IMR-90 (cell line): Measurements from ENCODE around the gene HJURP. TPM values are rescaled to one million over a fixed set of nuclear protein-coding genes. Genes with fewer than 3 reads are reported as not detected.

ENCODE experiments used
- ATAC-seq: fragments of 200-7000 bp; cut with Tn5 transposase; 2 replicates; pipeline ENCODE4 v1.9.1; 2020; ENCODE audit warnings: low read depth, mild to moderate bottlenecking, moderate library complexity
- BruUV-seq: library from RNA; stranded (reverse); fragments of 400-500 nt; replicated peaks from 2 replicates; lab custom pipeline; 2021; lab: Mats Ljungman, UMichigan
- CTCF ChIA-PET: fragments of 300-600 bp; formaldehyde crosslinking; extraction: SDS; loops from one replicate; lab custom pipeline; 2021; ENCODE audit warnings: antibody characterized with exemption; lab: Yijun Ruan, JAX
- POLR2A ChIA-PET: fragments of 300-600 bp; sonication (Branson Sonifier 250); formaldehyde crosslinking; loops from one replicate; lab custom pipeline; 2022; ENCODE audit warnings: antibody characterized with exemption; ENCODE audit not compliant: unreplicated experiment; lab: Charles Lee
- DNase-seq: peaks from one replicate; pipeline ENCODE4 v3.0.0; 2013
- H2AFZ ChIP-seq: replicated peaks from 2 replicates; pipeline ENCODE3; 2013; ENCODE audit warnings: low read length, mild to moderate bottlenecking; ENCODE audit not compliant: poor library complexity
- H2AK5ac ChIP-seq: 2 replicates; pipeline ENCODE4 v1.6.1; 2013; ENCODE audit warnings: low read depth, low read length, inconsistent platforms
- H2AK9ac ChIP-seq: replicated peaks from 2 replicates; pipeline ENCODE3; 2013; ENCODE audit warnings: mild to moderate bottlenecking, low read depth, low read length, moderate library complexity; ENCODE audit not compliant: poor library complexity
- H2BK120ac ChIP-seq: 2 replicates; pipeline ENCODE4 v1.6.1; 2013; ENCODE audit warnings: low read depth, low read length, inconsistent platforms
- H2BK15ac ChIP-seq: 3 replicates; pipeline ENCODE4 v1.6.1; 2013; ENCODE audit warnings: low read depth, low read length, inconsistent platforms
- H2BK20ac ChIP-seq: 2 replicates; pipeline ENCODE4 v1.6.1; 2013; ENCODE audit warnings: low read depth, mild to moderate bottlenecking, inconsistent platforms, low read length, moderate library complexity
- H2BK5ac ChIP-seq: 2 replicates; pipeline ENCODE4 v1.6.1; 2013; ENCODE audit warnings: mild to moderate bottlenecking, low read depth, low read length, inconsistent platforms; ENCODE audit not compliant: poor library complexity, severe bottlenecking
- H3K14ac ChIP-seq: replicated peaks from 2 replicates; pipeline ENCODE4 v1.6.1; 2013; ENCODE audit warnings: low read depth, low read length, inconsistent platforms
- H3K18ac ChIP-seq: 2 replicates; pipeline ENCODE4 v1.6.1; 2013; ENCODE audit warnings: low read depth, low read length, control low read depth
- H3K23ac ChIP-seq: 2 replicates; pipeline ENCODE4 v1.6.1; 2013; ENCODE audit warnings: low read depth, low read length, inconsistent platforms
- H3K27ac ChIP-seq: 2 replicates; pipeline ENCODE4 v1.5.1; 2013; ENCODE audit warnings: mild to moderate bottlenecking, control low read depth, low read length; ENCODE audit not compliant: insufficient read depth
- H3K27me3 ChIP-seq: 2 replicates; pipeline ENCODE4 v1.6.1; 2013; ENCODE audit warnings: low read length; ENCODE audit not compliant: control insufficient read depth, insufficient read depth
- H3K36me3 ChIP-seq: 2 replicates; pipeline ENCODE4 v1.6.1; 2013; ENCODE audit warnings: low read length, mixed read lengths; ENCODE audit not compliant: control insufficient read depth, insufficient read depth
- H3K4ac ChIP-seq: 2 replicates; pipeline ENCODE4 v1.6.1; 2013; ENCODE audit warnings: low read depth, low read length, inconsistent platforms
- H3K4me1 ChIP-seq: 2 replicates; pipeline ENCODE4 v1.6.1; 2013; ENCODE audit warnings: low read length, mixed read lengths; ENCODE audit not compliant: control insufficient read depth, insufficient read depth
- H3K4me2 ChIP-seq: 2 replicates; pipeline ENCODE4 v1.6.1; 2013; ENCODE audit warnings: low read depth, mild to moderate bottlenecking, control low read depth, low read length, moderate library complexity
- H3K4me3 ChIP-seq: 2 replicates; pipeline ENCODE4 v1.5.1; 2013; ENCODE audit warnings: low read depth, mild to moderate bottlenecking, control low read depth, low read length, moderate library complexity; ENCODE audit not compliant: insufficient read depth
- H3K56ac ChIP-seq: 2 replicates; pipeline ENCODE4 v1.6.1; 2013; ENCODE audit warnings: low read length, inconsistent platforms; ENCODE audit not compliant: insufficient read depth; ENCODE audit errors: extremely low read depth
- H3K79me1 ChIP-seq, 2 experiments: 2 replicates each; pipeline ENCODE4 v1.6.1; 2013; ENCODE audit warnings: low read length in 2 of 2, inconsistent platforms in 1 of 2, low read depth in 1 of 2
- H3K9ac ChIP-seq: 2 replicates; pipeline ENCODE4 v1.6.1; 2013; ENCODE audit warnings: low read depth, low read length, control low read depth
- H3K9me1 ChIP-seq: 2 replicates; pipeline ENCODE4 v1.6.1; 2013; ENCODE audit warnings: low read length, inconsistent platforms; ENCODE audit not compliant: insufficient read depth
- H3K9me3 ChIP-seq: 2 replicates; pipeline ENCODE4 v1.6.1; 2013; ENCODE audit warnings: low read length; ENCODE audit not compliant: control insufficient read depth, insufficient read depth
- H4K20me1 ChIP-seq: 2 replicates; pipeline ENCODE4 v1.6.1; 2013; ENCODE audit warnings: low read length, inconsistent platforms; ENCODE audit not compliant: insufficient read depth
- H4K5ac ChIP-seq: 2 replicates; pipeline ENCODE4 v1.6.1; 2013; ENCODE audit warnings: mild to moderate bottlenecking, low read depth, low read length, control low read depth
- H4K8ac ChIP-seq, 2 experiments: 2 replicates each; pipeline ENCODE4 v1.6.1; 2013; ENCODE audit warnings: low read depth in 2 of 2, low read length in 2 of 2, control low read depth in 1 of 2, inconsistent platforms in 1 of 2
- H4K91ac ChIP-seq: 2 replicates; pipeline ENCODE4 v1.6.1; 2013; ENCODE audit warnings: low read depth, low read length, inconsistent platforms; ENCODE audit not compliant: insufficient read depth
- FOS ChIP-seq: fragments of 150-350 bp; IDR thresholded peaks from 2 replicates; pipeline ENCODE4 v1.6.1; 2016; ENCODE audit warnings: low read depth, low read length
- MAFK ChIP-seq: IDR thresholded peaks from 2 replicates; pipeline ENCODE4 v1.6.1; 2012; ENCODE audit warnings: low read depth, low read length, improper control_type of control experiment
- NFE2L2 ChIP-seq: fragments of 150-350 bp; IDR thresholded peaks from 2 replicates; pipeline ENCODE4 v1.6.1; 2016; ENCODE audit warnings: low read depth, mild to moderate bottlenecking, low read length
- SMC3 ChIP-seq: fragments of 150-350 bp; IDR thresholded peaks from 2 replicates; pipeline ENCODE4 v1.6.1; 2016; ENCODE audit warnings: low read depth, mild to moderate bottlenecking, antibody characterized with exemption, low read length, moderate library complexity
- WGBS, 2 experiments: methylation state at CpG; one replicate each; pipeline versions ENCODE4 v1.1.5 to v1.1.7; 2013; ENCODE audit warnings: missing lambda C conversion rate in 2 of 2; ENCODE audit not compliant: insufficient read length in 1 of 2; ENCODE audit errors: extremely low coverage in 2 of 2; 5-methylcytosine and 5-hydroxymethylcytosine counted together
- dilution Hi-C: fragments of 300-500 bp; cut with HindIII; formaldehyde crosslinking; loops from one replicate; pipeline ENCODE4 v1.14.3; 2018; ENCODE audit warnings: low sequenced_read_pairs; ENCODE audit not compliant: unreplicated experiment
- in situ Hi-C: fragments of 300-500 bp; cut with MboI; formaldehyde crosslinking; loops from 3 replicates; pipeline ENCODE4 v1.14.3; 2019; ENCODE audit warnings: low sequenced_read_pairs, inconsistent platforms, mixed read lengths
- intact Hi-C: fragments of 100-400 bp; cut with micrococcal nuclease; formaldehyde crosslinking; loops from 2 replicates; pipeline ENCODE4 v1.10.0; 2022
- polyA plus RNA-seq, 3 experiments: library from polyadenylated mRNA; depleted of rRNA; stranded (reverse); fragments of >200 nt; gene quantifications; 2 replicates each; pipeline ENCODE4 v1.2.3, GENCODE V29; 2012; ENCODE audit warnings: low replicate concordance in 1 of 3
- total RNA-seq: library from RNA; depleted of rRNA; stranded (reverse); fragments of >200 nt; gene quantifications from 2 replicates; pipeline ENCODE4 v1.2.3, GENCODE V29; 2012
- TF ChIP-seq, protein P1 (sequence below): fragments of 150-350 bp; IDR thresholded peaks from 2 replicates; pipeline ENCODE4 v1.6.1; 2017; ENCODE audit warnings: mild to moderate bottlenecking, antibody characterized with exemption, low read length, low read depth
- TF ChIP-seq, protein P2 (sequence below): fragments of 150-350 bp; IDR thresholded peaks from 2 replicates; pipeline ENCODE4 v1.6.1; 2016; ENCODE audit warnings: low read depth, mild to moderate bottlenecking, low read length, moderate library complexity, borderline replicate concordance

HJURP gene
- total and polyA plus RNA-seq, 2 of the 4 experiments (the other 2 are of a cell fraction), result 22.6 to 26.5 TPM

DNA sequence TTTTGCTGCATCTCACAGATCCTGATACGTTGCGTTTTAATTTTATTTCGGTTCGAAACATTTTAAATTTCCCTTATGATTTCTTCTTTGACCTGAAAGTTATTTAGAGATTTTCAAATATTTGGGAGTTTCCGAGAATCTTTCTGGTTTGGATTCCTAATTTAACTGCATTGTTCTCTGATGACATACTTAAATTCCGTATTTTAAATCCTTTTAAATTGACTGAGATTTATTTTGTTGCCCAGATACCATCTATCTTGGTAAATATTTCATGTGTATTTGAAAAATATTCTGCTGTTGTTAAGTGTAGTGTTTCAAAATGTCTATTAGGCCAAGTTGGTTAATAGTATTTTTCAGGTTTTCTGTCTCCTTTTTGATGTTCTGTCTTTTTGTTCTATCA, 38.5 kb downstream of the HJURP start:
- no peak overlapping the region for H2BK15ac ChIP-seq
- dilution Hi-C loops (no loop called here), in situ Hi-C loops (no loop called here), intact Hi-C loops (no loop called here)
- no peak for ATAC-seq
- POLR2A ChIA-PET, result no interaction called here
- no peak overlapping the region for H4K5ac ChIP-seq
- no peak overlapping the region for H2AFZ ChIP-seq
- H3K23ac ChIP-seq, result no peak overlapping the region
- BruUV-seq, result no TSS peak
- no peak overlapping the region for H2BK120ac ChIP-seq
- CTCF ChIA-PET, result no interaction called here
- no peaks in the 10 kb centered on the region for H3K9me1 ChIP-seq
- TF ChIP-seq, protein P1, sequence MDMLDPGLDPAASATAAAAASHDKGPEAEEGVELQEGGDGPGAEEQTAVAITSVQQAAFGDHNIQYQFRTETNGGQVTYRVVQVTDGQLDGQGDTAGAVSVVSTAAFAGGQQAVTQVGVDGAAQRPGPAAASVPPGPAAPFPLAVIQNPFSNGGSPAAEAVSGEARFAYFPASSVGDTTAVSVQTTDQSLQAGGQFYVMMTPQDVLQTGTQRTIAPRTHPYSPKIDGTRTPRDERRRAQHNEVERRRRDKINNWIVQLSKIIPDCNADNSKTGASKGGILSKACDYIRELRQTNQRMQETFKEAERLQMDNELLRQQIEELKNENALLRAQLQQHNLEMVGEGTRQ, result no peak
- TF ChIP-seq SMC3, result no peak
- no peak for TF ChIP-seq FOS
- TF ChIP-seq, protein P2, sequence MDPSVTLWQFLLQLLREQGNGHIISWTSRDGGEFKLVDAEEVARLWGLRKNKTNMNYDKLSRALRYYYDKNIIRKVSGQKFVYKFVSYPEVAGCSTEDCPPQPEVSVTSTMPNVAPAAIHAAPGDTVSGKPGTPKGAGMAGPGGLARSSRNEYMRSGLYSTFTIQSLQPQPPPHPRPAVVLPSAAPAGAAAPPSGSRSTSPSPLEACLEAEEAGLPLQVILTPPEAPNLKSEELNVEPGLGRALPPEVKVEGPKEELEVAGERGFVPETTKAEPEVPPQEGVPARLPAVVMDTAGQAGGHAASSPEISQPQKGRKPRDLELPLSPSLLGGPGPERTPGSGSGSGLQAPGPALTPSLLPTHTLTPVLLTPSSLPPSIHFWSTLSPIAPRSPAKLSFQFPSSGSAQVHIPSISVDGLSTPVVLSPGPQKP, result no peak
- TF ChIP-seq NFE2L2, result no peak
- no peak for TF ChIP-seq MAFK
- H2AK5ac ChIP-seq, result no peak overlapping the region
- no peaks in the 10 kb centered on the region for H4K20me1 ChIP-seq
- H3K79me1 ChIP-seq, result no peaks in the 10 kb centered on the region
- H3K4me1 ChIP-seq, result no peaks in the 10 kb centered on the region
- no peak overlapping the region for H2BK5ac ChIP-seq
- no peak overlapping the region for H3K18ac ChIP-seq
- no peak overlapping the region for H3K56ac ChIP-seq
- H3K4me3 ChIP-seq, result no peak overlapping the region
- H3K27ac ChIP-seq, result no peak overlapping the region
- H3K36me3 ChIP-seq, result no peaks in the 10 kb centered on the region
- H4K8ac ChIP-seq, result no peak overlapping the region
- H3K9me3 ChIP-seq, result no peaks in the 10 kb centered on the region
- H3K27me3 ChIP-seq, result peaks cover 5% of the 10 kb centered on the region; the same call in 1 of the 2 replicates
- no peak overlapping the region for H3K4me2 ChIP-seq
- H4K91ac ChIP-seq, result no peak overlapping the region
- no peak overlapping the region for H3K9ac ChIP-seq
- H2AK9ac ChIP-seq, result no peak overlapping the region
- no peak for DNase-seq
- WGBS, 2 experiments, result no CpG with 5 or more reads among the region's 6 CpGs
- H3K14ac ChIP-seq, result no peak overlapping the region
- no peak overlapping the region for H3K4ac ChIP-seq
- no peak overlapping the region for H2BK20ac ChIP-seq
